ENCODE data around the gene FADS3. TPM values are rescaled to one million over a fixed set of nuclear protein-coding genes. Genes with fewer than 3 reads are reported as not detected.

FADS3 gene
- total and polyA plus RNA-seq, 2 experiments from 2014 or later: 44.4 to 73.5 TPM

GRCh38 chr11:61901397-61901796 is 10.1 kb upstream of the FADS3 start:
- Histone ChIP-seq H4K20me1 (replicated peaks; ENCODE audit: insufficient read depth) (no peaks in the 10 kb centered on the region), H3K79me2 (replicated peaks; ENCODE audit: insufficient read depth) (no peaks in the 10 kb centered on the region), H3K4me1 (ENCODE audit: insufficient read depth) (peaks cover 7% of the 10 kb centered on the region; the same call in 1 of the 2 replicates), H3K4me2 (no peak overlapping the region), H2AFZ (no peak overlapping the region), H3K27ac (ENCODE audit: low read depth) (no peak overlapping the region), H3K36me3 (ENCODE audit: insufficient read depth) (no peaks in the 10 kb centered on the region), H3K27me3 (ENCODE audit: insufficient read depth) (no peaks in the 10 kb centered on the region), H3F3A (replicated peaks; ENCODE audit: low read depth) (no peaks in the 10 kb centered on the region), H3K4me3 (no peak overlapping the region), H3K9me2 (ENCODE audit: insufficient read depth) (no peaks in the 10 kb centered on the region)
- Mint-ChIP-seq H3K36me3 (ENCODE audit: low read depth) (no peaks in the 10 kb centered on the region), H3K4me1 (peaks cover 36% of the 10 kb centered on the region), H3K4me3 (no peak overlapping the region), H3K9me3 (no peaks in the 10 kb centered on the region), H3K27me3 (ENCODE audit: insufficient read depth, low read depth, poor library complexity) (peaks cover 13% of the 10 kb centered on the region), H3K27ac (no peak overlapping the region)
- no peak for TF ChIP-seq CREB1 (CRISPR knock-in tag; IDR thresholded peaks at IDR 0.05; ENCODE audit: low read depth)
- peak in 1 of 2 experiments; percentile 52; a peak in 2 of 4 replicates for TF ChIP-seq CTCF (conservative IDR thresholded peaks at IDR 0.05; ENCODE audit: low read depth in 2 of 2)
- ATAC-seq: no peak
- no peak for DNase-seq (ENCODE audit: low spot score)

- Mint-ChIP-seq H3K36me3 (ENCODE audit: low read depth) (no peaks in the 10 kb centered on the region; the same call in 2 of the 3 replicates), H3K27ac (no peak overlapping the region), H3K9me3 (no peaks in the 10 kb centered on the region), H3K4me3 (no peak overlapping the region), H3K27me3 (ENCODE audit: insufficient read depth, low read depth, poor library complexity) (peaks cover 15% of the 10 kb centered on the region), H3K4me1 (peaks cover 36% of the 10 kb centered on the region)
- Histone ChIP-seq H3K4me3 (no peak overlapping the region), H3K27me3 (ENCODE audit: insufficient read depth) (no peaks in the 10 kb centered on the region), H3K4me2 (no peak overlapping the region), H3K27ac (ENCODE audit: low read depth) (no peak overlapping the region), H4K20me1 (replicated peaks; ENCODE audit: insufficient read depth) (no peaks in the 10 kb centered on the region), H3K36me3 (ENCODE audit: insufficient read depth) (no peaks in the 10 kb centered on the region), H3K4me1 (ENCODE audit: insufficient read depth) (peaks cover 7% of the 10 kb centered on the region; the same call in 1 of the 2 replicates), H3K9me2 (ENCODE audit: insufficient read depth) (no peaks in the 10 kb centered on the region), H3F3A (replicated peaks; ENCODE audit: low read depth) (no peaks in the 10 kb centered on the region), H2AFZ (no peak overlapping the region), H3K79me2 (replicated peaks; ENCODE audit: insufficient read depth) (no peaks in the 10 kb centered on the region)
- ATAC-seq (no peak), DNase-seq (ENCODE audit: low spot score) (no peak)
- TF ChIP-seq JUNB (IDR thresholded peaks at IDR 0.05; ENCODE audit: unreplicated experiment): no peak
- no peak for TF ChIP-seq ZNF331 (CRISPR knock-in tag; IDR thresholded peaks at IDR 0.05; ENCODE audit: low read depth)
- no peak for TF ChIP-seq CREB1 (CRISPR knock-in tag; IDR thresholded peaks at IDR 0.05; ENCODE audit: low read depth)
- TF ChIP-seq, protein P1, sequence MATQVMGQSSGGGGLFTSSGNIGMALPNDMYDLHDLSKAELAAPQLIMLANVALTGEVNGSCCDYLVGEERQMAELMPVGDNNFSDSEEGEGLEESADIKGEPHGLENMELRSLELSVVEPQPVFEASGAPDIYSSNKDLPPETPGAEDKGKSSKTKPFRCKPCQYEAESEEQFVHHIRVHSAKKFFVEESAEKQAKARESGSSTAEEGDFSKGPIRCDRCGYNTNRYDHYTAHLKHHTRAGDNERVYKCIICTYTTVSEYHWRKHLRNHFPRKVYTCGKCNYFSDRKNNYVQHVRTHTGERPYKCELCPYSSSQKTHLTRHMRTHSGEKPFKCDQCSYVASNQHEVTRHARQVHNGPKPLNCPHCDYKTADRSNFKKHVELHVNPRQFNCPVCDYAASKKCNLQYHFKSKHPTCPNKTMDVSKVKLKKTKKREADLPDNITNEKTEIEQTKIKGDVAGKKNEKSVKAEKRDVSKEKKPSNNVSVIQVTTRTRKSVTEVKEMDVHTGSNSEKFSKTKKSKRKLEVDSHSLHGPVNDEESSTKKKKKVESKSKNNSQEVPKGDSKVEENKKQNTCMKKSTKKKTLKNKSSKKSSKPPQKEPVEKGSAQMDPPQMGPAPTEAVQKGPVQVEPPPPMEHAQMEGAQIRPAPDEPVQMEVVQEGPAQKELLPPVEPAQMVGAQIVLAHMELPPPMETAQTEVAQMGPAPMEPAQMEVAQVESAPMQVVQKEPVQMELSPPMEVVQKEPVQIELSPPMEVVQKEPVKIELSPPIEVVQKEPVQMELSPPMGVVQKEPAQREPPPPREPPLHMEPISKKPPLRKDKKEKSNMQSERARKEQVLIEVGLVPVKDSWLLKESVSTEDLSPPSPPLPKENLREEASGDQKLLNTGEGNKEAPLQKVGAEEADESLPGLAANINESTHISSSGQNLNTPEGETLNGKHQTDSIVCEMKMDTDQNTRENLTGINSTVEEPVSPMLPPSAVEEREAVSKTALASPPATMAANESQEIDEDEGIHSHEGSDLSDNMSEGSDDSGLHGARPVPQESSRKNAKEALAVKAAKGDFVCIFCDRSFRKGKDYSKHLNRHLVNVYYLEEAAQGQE (IDR thresholded peaks at IDR 0.05; ENCODE audit: unreplicated experiment): no peak
- no peak for TF ChIP-seq EZH2 (IDR thresholded peaks at IDR 0.05; ENCODE audit: low read depth, unreplicated experiment)
- no peak for TF ChIP-seq ETS1 (IDR thresholded peaks at IDR 0.05)
- no peak for TF ChIP-seq EZH2phosphoT487 (IDR thresholded peaks at IDR 0.05; ENCODE audit: unreplicated experiment)
- TF ChIP-seq STAT1 (IDR thresholded peaks at IDR 0.05; ENCODE audit: unreplicated experiment): no peak
- TF ChIP-seq POLR2AphosphoS5 (IDR thresholded peaks at IDR 0.05; ENCODE audit: low read depth): no peak
- TF ChIP-seq ZNF114 (CRISPR knock-in tag; IDR thresholded peaks at IDR 0.05): no peak
- TF ChIP-seq CTCF (conservative IDR thresholded peaks at IDR 0.05; ENCODE audit: low read depth in 2 of 2): no peak
- TF ChIP-seq NANOG (IDR thresholded peaks at IDR 0.05; ENCODE audit: borderline replicate concordance): no peak
These were observed 8.9 kb upstream of the FADS3 start for GRCh38 chr11:61900251-61900650.
